ENCODE results near the gene RELL1.

The RELL1 gene

GRCh38 chr4:37603711-37604110 lies 82.5 kb downstream of the RELL1 start:
- H3K4me3 ChIP-seq (ENCODE audit: low read depth, low read length): no peak overlapping the region

DNA sequence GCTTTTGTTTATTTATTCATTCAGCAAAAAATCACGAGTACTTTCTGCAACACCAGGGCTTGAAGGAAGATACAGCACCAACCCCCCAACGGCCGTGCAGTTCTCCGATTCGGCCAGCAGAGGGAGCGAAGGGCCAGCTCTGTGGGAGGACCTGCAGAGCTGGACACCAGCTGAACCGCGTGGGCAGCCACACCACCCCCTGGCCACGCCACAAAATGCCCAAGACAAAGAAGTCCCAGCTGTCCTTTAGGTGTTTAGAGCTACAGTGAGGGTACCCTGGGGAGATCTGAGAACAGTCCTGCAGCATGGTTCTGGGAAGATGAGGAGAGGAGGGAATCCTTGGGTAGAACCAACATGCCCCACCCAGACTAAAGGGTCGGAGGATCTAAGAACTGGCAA lies 83.1 kb downstream of the RELL1 start:
- H3K4me3 ChIP-seq (ENCODE audit: low read depth, low read length): no peak overlapping the region

DNA sequence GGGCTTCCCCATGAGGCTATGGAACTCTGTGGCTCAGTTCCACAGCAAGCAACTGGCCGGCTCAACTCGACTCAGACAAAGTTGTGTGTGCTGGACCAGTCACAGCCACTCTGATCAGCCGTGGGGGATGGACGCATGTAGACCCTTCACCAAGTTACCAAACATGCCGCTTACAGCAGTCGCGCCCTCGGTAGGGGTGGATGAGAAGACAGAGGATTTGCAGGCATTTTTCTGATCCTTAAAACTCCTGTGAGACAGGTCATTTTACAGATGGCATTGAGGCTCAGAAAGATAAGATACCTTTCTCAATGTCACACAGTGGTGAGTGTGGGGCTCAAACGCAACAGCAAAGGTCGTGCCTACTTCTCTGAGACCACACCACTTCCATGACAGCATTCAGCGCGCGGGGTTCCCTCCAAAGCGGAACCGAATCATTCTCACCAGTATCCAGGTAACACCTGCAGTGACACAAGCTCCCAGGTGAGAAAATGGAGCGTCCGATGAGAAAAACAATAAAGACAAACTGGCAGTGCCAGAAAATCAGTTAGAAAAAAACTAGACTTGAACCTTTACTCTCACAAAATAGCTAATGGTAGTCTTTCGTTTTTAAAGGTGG lies 83.6 kb downstream of the RELL1 start:
- H3K4me3 ChIP-seq (ENCODE audit: low read depth, low read length): no peak overlapping the region

- no peak overlapping the region for H3K4me3 ChIP-seq (ENCODE audit: low read depth, low read length)
Measured at GRCh38 chr4:37601531-37601930, 84.6 kb downstream of the RELL1 start.

DNA sequence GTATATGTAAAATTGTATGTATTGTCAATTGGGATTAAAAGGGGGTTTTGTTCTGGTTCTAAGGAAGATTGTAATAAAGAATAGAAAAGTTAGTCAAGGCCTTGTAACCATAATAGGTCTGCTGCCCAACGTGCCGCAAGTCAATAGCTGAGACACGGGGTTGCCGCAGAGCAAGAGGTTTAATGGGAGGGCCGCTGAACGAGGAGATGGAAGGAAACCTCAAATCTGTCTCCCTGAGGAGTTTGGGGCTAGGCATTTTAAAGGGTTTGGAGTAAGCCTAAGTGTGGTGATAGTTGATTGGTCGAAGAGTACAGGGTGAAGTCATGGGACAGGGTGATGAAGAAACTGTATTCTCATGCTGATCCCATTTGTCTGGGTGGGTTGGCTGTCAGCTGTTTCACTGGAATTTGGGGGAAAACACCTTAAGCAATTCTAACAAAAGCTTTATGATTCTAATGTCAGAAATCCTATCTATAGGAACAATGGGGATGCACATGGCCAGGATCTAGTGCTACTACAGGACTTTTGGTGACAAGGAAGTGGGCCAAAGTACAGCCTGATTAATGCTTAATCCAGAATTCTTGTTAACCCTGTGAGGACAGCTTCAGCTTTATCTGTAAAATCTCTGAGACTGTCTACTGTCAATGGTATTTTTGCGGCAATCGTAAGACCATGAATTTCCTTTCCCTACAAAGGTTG lies 86.9 kb downstream of the RELL1 start:
- no peak overlapping the region for H3K4me3 ChIP-seq (ENCODE audit: low read depth, low read length)

GRCh38 chr4:37597034-37597433 lies 89.1 kb downstream of the RELL1 start:
- H3K4me3 ChIP-seq (ENCODE audit: low read depth, low read length): no peak overlapping the region

- H3K4me3 ChIP-seq (ENCODE audit: low read depth, low read length): no peak overlapping the region
Measured at GRCh38 chr4:37595875-37596680, 90.1 kb downstream of the RELL1 start.

DNA sequence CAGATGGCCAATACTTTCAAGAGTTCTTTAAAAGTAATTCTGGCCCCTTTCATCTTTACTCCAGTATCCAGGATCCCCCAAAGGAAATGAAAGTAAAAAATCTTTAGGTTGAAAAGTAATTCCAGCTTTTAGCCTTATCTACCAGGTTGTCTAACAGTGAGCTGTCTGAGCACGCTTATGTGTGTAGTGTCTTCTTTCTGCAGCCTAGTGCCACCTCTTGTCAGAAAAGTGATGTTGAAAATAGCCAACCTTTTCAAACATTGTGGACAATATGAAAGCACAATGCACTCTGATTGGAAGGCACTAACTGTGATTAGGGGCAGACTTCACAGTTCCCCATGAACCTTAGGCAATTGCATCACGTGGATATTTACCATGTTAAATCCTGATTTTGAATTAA lies 92.1 kb downstream of the RELL1 start:
- no peak overlapping the region for H3K4me3 ChIP-seq (ENCODE audit: low read depth, low read length)

- no peak overlapping the region for H3K4me3 ChIP-seq (ENCODE audit: low read depth, low read length)
Measured at GRCh38 chr4:37591349-37591748, 94.8 kb downstream of the RELL1 start.

- no peak overlapping the region for H3K4me3 ChIP-seq (ENCODE audit: low read depth, low read length)
Measured at GRCh38 chr4:37590016-37590415, 96.2 kb downstream of the RELL1 start.

DNA sequence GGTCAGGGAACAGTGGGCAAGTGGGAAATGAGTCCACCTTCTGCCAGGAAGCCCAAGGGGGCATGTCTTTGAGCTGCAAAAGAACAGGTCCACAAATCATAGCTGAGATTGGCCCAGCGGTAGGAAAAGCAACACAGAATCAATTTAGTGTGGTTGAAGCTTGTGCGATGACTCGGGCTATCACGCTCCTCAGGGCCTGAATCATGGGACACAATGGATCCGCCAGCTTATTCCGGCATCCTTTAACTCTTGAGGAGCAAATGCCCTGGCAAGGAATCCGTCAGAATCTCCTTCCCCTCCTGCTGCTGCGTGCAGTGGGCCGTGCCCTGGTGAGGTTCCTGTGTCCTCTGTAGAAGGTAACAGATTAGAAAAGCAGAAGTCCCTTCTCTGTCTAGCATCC lies 98.0 kb downstream of the RELL1 start:
- no peak overlapping the region for H3K4me3 ChIP-seq (ENCODE audit: low read depth, low read length)

DNA sequence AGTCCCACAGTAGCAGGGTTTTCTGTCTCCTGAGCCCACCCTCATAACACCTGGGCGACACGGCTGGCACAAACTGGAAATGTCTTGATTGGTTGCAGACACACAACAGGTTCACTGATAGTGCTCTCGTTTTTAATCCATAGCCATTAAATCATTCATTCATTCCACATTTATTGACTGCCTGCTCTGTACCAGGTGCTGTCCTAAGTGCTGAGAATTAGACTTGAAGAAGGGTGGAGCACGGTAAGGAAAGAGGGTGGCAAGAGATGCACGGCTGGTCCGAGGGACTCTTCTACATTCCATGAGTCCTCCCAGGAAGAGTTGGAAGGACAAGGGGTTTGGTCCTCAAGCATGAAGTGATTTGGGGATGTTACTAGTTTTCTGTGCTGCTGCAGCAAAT lies 100.0 kb downstream of the RELL1 start:
- H3K4me3 ChIP-seq (ENCODE audit: low read depth, low read length): no peak overlapping the region

DNA sequence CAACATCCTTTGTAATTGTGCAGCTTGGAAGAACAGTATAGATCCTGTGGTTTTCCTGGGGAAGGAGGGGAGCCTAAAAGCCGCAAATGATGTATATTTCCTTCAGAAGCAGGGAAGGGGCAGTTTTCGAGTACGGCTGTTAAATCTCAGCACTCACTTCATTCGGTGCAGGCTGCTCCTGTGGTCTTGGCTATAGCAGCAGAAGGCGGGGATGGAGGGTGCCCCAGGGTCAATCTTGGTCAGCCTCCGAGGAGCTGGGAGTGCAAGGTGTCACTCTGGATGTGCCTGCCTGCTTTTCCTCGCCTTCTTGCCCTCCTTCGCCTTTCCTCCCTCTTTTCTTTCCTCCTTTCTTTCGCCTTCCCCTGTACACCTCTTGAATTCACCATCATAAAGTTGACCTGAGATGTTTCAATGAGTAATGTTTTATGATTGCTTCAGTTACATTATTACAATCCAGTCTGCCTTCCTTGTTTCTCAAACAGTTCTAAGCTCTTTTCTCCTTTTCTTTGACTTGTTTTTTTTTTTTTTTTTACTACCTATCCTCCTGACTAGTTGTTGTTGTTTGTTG lies 101.6 kb downstream of the RELL1 start:
- H3K4me3 ChIP-seq (ENCODE audit: low read depth, low read length): no peak overlapping the region

DNA sequence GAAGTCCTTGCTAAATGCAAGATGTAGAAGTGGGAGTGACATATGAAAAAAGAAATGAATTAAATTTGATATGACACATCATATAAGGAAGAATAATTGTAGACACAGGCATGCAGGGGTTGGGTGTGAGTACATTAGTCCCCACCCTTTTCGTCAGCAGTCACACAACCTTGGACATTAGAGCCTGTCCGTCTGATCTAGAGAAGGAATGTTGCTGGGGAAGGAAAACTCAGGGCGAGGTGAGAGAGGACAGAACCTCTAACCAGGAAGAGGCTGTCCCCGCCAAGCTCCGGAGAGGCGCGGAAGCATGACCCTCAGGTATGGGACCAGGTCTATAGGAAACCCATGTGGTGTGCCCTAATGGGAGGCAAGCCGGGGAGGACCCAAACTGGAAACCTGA lies 102.1 kb downstream of the RELL1 start:
- H3K4me3 ChIP-seq (ENCODE audit: low read depth, low read length): no peak overlapping the region

GRCh38 chr4:37573566-37573965 lies 112.6 kb downstream of the RELL1 start:
- H3K4me3 ChIP-seq (ENCODE audit: low read depth, low read length): no peak overlapping the region

DNA sequence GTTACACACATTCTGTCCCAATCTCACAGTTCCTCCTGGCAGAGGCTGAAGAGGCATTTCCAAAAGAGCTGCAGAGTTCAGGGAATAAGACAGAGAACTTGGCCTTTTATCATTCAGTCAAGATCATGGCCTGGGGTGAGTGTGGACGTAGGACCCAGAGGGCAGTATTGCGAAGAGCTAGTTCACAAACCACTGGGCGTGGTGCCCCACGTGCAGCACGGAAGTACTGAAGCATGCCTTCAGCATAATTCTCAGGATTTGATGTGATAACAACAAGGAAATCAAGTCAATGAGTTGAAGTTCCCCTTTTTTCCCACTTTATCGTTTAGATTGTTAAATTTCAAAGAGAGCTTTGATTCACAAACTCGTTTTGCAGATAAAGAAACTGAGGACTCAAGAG lies 117.7 kb downstream of the RELL1 start:
- H3K4me3 ChIP-seq (ENCODE audit: low read depth, low read length): no peak overlapping the region

DNA sequence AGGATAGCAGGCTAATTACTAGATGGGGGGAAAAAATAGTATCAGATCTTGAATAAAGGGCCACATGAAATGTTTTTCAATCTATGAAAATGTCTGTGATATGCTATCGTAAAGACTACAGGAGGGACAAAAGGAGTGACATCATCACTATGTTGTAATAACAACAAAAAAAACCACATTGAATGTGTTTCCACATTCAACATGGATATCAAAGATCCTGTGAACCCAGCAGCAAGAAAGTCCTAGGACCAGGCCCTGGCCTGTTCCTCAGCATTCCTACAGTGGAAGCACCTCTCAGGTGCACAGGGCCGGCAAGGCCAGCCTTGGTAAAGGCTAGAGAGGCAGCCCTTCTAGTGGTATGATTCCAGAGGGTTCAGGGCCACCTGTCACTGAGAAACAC lies 118.3 kb downstream of the RELL1 start:
- no peak overlapping the region for H3K4me3 ChIP-seq (ENCODE audit: low read depth, low read length)

GRCh38 chr4:37562592-37562991 lies 123.6 kb downstream of the RELL1 start:
- no peak overlapping the region for H3K4me3 ChIP-seq (ENCODE audit: low read depth, low read length)

DNA sequence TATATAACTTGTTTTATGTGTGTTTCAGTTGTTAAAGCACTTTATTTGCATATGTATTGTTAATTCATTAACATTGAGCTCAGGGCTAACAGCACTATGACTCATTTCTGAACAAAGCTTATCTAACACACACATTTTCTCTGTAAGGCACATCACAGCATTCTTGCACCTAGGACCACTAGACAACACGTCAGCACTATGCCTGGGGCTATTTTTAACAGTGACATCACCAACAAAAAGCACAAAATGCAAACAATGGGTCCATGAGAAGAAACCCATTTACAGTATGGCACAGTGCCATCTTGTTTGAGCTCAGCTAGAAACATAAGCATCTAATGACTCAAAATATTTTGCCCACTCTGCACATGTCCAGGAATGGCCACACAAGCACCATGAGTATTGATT lies 124.4 kb downstream of the RELL1 start:
- no peak overlapping the region for H3K4me3 ChIP-seq (ENCODE audit: low read depth, low read length)

DNA sequence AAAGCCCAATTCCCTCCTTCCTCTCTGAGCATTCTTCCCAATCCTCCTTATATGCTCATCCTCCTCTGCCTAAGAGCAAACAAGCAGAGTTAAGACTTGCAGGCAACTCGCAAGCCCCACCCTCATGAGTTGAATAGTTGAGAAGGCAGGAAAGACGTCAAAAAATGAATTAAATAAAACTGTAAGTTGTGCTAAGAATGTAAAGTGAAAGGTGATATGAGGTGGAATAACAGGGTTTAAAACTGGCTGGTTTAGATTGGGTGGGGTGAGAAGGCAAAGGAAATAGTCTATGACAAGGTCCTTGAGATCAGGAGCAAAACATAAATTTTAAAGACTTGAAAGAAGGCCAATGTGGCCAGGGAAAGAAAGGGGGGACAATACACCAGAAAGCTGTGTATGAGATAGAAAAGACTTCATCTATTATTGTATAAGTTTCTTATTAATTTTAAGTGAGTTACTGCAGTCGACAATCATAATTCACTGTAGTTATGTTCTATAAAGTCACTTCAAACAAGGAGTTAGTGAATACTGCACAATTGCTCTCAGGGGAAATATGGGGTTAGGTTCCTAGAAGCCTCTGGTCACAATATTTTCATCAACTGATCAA lies 124.9 kb downstream of the RELL1 start:
- no peak overlapping the region for H3K4me3 ChIP-seq (ENCODE audit: low read depth, low read length)

Data from iPS-11a (cell line).